Peyer's patch (tissue), 4 donors: ENCODE results near the gene ACTL8.

Source experiments
- POLR2A ChIP-seq, 2 donors: fragments of 450-650 bp; IDR thresholded peaks; one replicate each; pipeline ENCODE4 v1.5.1; 2017; ENCODE audit warnings: antibody characterized with exemption in 2 of 2, mild to moderate bottlenecking in 2 of 2, moderate library complexity in 2 of 2
- TF ChIP-seq, protein P1 (sequence below), 6 experiments: fragments of 450-650 bp in 4 of 6; fragments of 200-600 bp in 2 of 6; sonication (generic) in 1 of 6; IDR thresholded peaks; one replicate each; pipeline ENCODE4 v1.5.1; 2017 to 2019; ENCODE audit warnings: antibody characterized with exemption in 6 of 6, mild to moderate bottlenecking in 3 of 6, moderate library complexity in 1 of 6

DNA sequence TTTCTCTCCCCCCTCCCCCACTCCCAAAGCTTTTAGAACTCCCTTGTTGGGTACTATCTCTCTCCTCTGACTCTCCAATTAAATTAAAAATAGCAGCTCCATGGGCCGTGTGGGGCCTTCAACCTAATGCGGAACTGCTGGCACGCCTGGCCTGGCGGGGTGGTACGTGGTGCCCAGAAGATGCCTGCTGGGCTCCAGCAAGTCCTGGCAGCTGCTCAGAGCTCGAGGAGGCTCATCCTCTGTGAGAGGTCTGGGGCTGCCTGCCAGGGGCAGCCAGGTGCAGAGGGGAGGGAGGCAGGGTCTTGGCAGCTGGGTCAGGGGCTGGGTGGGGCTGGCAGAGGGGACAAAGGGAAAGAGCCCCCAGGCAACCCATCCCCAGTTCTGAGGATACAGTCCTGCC is 74.4 kb downstream of the ACTL8 start:
- TF ChIP-seq, protein P1, sequence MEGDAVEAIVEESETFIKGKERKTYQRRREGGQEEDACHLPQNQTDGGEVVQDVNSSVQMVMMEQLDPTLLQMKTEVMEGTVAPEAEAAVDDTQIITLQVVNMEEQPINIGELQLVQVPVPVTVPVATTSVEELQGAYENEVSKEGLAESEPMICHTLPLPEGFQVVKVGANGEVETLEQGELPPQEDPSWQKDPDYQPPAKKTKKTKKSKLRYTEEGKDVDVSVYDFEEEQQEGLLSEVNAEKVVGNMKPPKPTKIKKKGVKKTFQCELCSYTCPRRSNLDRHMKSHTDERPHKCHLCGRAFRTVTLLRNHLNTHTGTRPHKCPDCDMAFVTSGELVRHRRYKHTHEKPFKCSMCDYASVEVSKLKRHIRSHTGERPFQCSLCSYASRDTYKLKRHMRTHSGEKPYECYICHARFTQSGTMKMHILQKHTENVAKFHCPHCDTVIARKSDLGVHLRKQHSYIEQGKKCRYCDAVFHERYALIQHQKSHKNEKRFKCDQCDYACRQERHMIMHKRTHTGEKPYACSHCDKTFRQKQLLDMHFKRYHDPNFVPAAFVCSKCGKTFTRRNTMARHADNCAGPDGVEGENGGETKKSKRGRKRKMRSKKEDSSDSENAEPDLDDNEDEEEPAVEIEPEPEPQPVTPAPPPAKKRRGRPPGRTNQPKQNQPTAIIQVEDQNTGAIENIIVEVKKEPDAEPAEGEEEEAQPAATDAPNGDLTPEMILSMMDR (IDR thresholded peaks at IDR 0.05): no peak
- no peak for TF ChIP-seq POLR2A (IDR thresholded peaks at IDR 0.05)
